Adipose tissue (tissue), 3 donors: Measurements from ENCODE around the gene TRAPPC2B. TPM values are rescaled to one million over a fixed set of nuclear protein-coding genes. Genes with fewer than 3 reads are reported as not detected.
"Not testable (repeated sequence)": the region's sequence is repeated elsewhere in the genome, so short reads cannot be mapped to it uniquely, and the experiment has no call there.

Experiments
- H3K27ac ChIP-seq: one replicate; pipeline ENCODE4 v1.5.1; 2013; ENCODE audit warnings: low read depth, low read length
- WGBS, 3 donors: extraction: QIAGEN DNeasy Blood & Tissue Kit; methylation state at CpG; one replicate each; pipeline ENCODE4 v1.1.7; 2013; 5-methylcytosine and 5-hydroxymethylcytosine counted together
- polyA plus RNA-seq, 3 donors: library from polyadenylated mRNA; stranded (reverse); fragments of 200-250 nt; gene quantifications; one replicate each; pipeline ENCODE4 v1.2.3, GENCODE V29; 2013
- donor health status: healthy with polysubstance abuse.
- donor health status: Bipolar disorder and iron deficiency.
- donor health status: healthy.

The TRAPPC2B gene
- polyA plus RNA-seq, 3 donors, result 8.9 to 23.1 (median 14.0) TPM

GRCh38 chr19:57362419-57362818 lies 932 bp upstream of the TRAPPC2B start:
- 64 to 74% (median 68%) methylated on average over 2 of the region's 2 CpGs for WGBS, 3 donors
- no peak overlapping the region for H3K27ac ChIP-seq

GRCh38 chr19:57363688-57364181 lies 384 bp downstream of the TRAPPC2B start:
- 0 to 2% (median 1%) methylated on average over 14 to 18 of the region's 18 CpGs for WGBS, 3 donors
- peak overlapping the region; percentile 66 for H3K27ac ChIP-seq

GRCh38 chr19:57366776-57367175 lies 3.4 kb downstream of the TRAPPC2B start:
- no peak overlapping the region for H3K27ac ChIP-seq
- 90 to 94% (median 91%) methylated on average over 2 of the region's 2 CpGs for WGBS, 3 donors

GRCh38 chr19:57374179-57374578 lies 10.8 kb downstream of the TRAPPC2B start:
- 95 to 97% (median 95%) methylated on average over 6 of the region's 6 CpGs for WGBS, 3 donors

GRCh38 chr19:57374647-57375046 lies 11.3 kb downstream of the TRAPPC2B start:
- not testable (repeated sequence) for H3K27ac ChIP-seq
- WGBS, 3 donors, result 96 to 98% (median 97%) methylated on average over 2 of the region's 2 CpGs

More at GRCh38 chr19:57374179-57374578, 10.8 kb downstream of the TRAPPC2B start:
- H3K27ac ChIP-seq, result no peak overlapping the region

GRCh38 chr19:57376151-57376550 lies 12.8 kb downstream of the TRAPPC2B start:
- 93 to 96% (median 94%) methylated on average over 6 of the region's 6 CpGs for WGBS, 3 donors
- no peak overlapping the region for H3K27ac ChIP-seq

- 94 to 95% (median 95%) methylated on average over 3 of the region's 3 CpGs for WGBS, 3 donors
- no peak overlapping the region for H3K27ac ChIP-seq
Observed at GRCh38 chr19:57377498-57378146, 14.3 kb downstream of the TRAPPC2B start.

GRCh38 chr19:57380923-57381322 lies 17.6 kb downstream of the TRAPPC2B start:
- H3K27ac ChIP-seq, result no peak overlapping the region

- 77 to 83% (median 78%) methylated on average over 7 of the region's 7 CpGs for WGBS, 3 donors
- no peak overlapping the region for H3K27ac ChIP-seq
Observed at GRCh38 chr19:57382806-57383488, 19.6 kb downstream of the TRAPPC2B start.

GRCh38 chr19:57389194-57389729 lies 25.9 kb downstream of the TRAPPC2B start:
- WGBS, 3 donors, result 54 to 59% (median 59%) methylated on average over 11 of the region's 11 CpGs
- H3K27ac ChIP-seq, result no peak overlapping the region

GRCh38 chr19:57389730-57390598 lies 26.6 kb downstream of the TRAPPC2B start, which contains the start of gene ZNF548:
ZNF548 (plus strand) TSS chr19:57389854; CDS start chr19:57390100, 246 bp downstream.
- 0 to 1% (median 0%) methylated on average over 50 of the region's 50 CpGs for WGBS, 3 donors
- H3K27ac ChIP-seq, result peak within 1 kb of the TSS; percentile 88

GRCh38 chr19:57395710-57396109 lies 32.4 kb downstream of the TRAPPC2B start:
- 73 to 94% (median 89%) methylated on average over 5 of the region's 5 CpGs for WGBS, 3 donors
- no peak overlapping the region for H3K27ac ChIP-seq

GRCh38 chr19:57398868-57399267 lies 35.5 kb downstream of the TRAPPC2B start:
- WGBS, 3 donors, result 97 to 99% (median 98%) methylated on average over 5 of the region's 5 CpGs
- H3K27ac ChIP-seq, result no peak overlapping the region

- 87 to 95% (median 90%) methylated on average over 9 of the region's 9 CpGs for WGBS, 3 donors
- no peak overlapping the region for H3K27ac ChIP-seq
Observed at GRCh38 chr19:57403737-57404563, 40.6 kb downstream of the TRAPPC2B start.

- H3K27ac ChIP-seq, result no peak overlapping the region
- 15 to 18% (median 17%) methylated on average over 8 of the region's 8 CpGs for WGBS, 3 donors
Observed at GRCh38 chr19:57406516-57407123, 43.3 kb downstream of the TRAPPC2B start.

GRCh38 chr19:57410877-57411671 lies 47.7 kb downstream of the TRAPPC2B start, which contains the start of gene ZNF17:
ZNF17 (plus strand) TSS chr19:57411161; CDS start chr19:57413616, 2,455 bp downstream.
- WGBS, 3 donors, result 0 to 1% (median 1%) methylated on average over 55 of the region's 55 CpGs
- H3K27ac ChIP-seq, result no peak within 1 kb of the TSS
